Posterior vena cava (tissue), 2 donors: ENCODE results near the gene KCNC1. TPM values are rescaled to one million over a fixed set of nuclear protein-coding genes. Genes with fewer than 3 reads are reported as not detected.

Source experiments
- DNase-seq: peaks from one replicate; pipeline ENCODE4 v3.0.0-alpha.2; 2020; ENCODE audit warnings: low spot score
- intact Hi-C, 2 donors: fragments of 100-400 bp; cut with DNase I; formaldehyde crosslinking; loops; one replicate each; pipeline versions ENCODE4 v1.14.1 to v1.14.2; 2022 to 2023
- total RNA-seq, 2 donors: library from RNA; stranded (reverse); fragmentation: NEBNext Ultra II Directional; extraction: Animal tissue kit (Norgen Biotek cat#: 25700); gene quantifications; one replicate each; pipeline ENCODE4 v1.2.1, GENCODE V29; 2021
- donor health status: DM: yes; HTN: yes; CAD: no.
- donor health status: DM: yes; HTN: yes; CAD: no.

KCNC1 gene
- total RNA-seq, 2 donors from 2014 or later: not detected

- intact Hi-C loops: no loop called here
- DNase-seq: no peak
These were observed 66.6 kb downstream of the KCNC1 start for GRCh38 chr11:17801166-17801565.

DNA sequence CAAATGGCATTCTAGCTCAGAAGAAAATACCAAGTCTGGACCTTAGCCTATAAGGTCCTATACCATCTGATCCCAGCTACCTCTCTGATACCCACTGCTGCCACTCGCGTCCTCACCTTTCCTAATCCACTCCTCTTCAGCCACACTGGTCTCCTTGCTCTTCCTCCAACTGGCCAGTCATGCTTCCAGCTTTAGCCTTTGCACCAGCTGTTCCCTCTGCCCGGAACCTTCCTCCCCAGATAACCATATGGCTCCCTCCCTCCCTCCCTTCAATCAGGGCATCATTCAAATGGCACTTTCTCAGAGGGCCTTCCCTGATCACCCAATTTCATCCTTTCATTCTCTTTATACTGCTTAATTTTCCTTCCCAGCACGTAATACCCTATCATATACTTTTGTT lies 67.9 kb downstream of the KCNC1 start:
- intact Hi-C loops: no loop called here
- no peak for DNase-seq

- intact Hi-C loops: no loop called here
- no peak for DNase-seq
These were observed 69.3 kb downstream of the KCNC1 start for GRCh38 chr11:17803754-17804334.

- no peak for DNase-seq
- intact Hi-C loops: no loop called here
These were observed 70.5 kb downstream of the KCNC1 start for GRCh38 chr11:17805043-17805442.

DNA sequence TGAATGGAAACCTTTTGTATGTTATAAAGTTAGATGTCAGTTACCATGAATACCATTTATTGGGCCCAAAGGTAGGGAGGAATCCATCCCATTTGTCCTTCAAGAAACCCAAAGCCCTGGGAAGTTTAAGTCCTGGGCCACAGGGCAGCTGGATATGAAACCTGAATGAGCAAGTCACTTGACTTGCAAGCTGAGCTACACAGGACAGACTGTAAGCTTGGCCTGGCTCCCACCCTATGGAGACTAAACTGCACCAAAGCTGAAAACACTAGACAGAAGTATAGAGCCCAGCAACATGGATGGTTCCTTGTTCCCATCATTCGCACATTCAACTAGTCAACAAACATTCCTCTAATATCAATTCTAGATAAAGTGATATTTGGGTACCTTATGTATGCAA lies 71.3 kb downstream of the KCNC1 start:
- intact Hi-C loops: no loop called here
- DNase-seq: no peak

DNA sequence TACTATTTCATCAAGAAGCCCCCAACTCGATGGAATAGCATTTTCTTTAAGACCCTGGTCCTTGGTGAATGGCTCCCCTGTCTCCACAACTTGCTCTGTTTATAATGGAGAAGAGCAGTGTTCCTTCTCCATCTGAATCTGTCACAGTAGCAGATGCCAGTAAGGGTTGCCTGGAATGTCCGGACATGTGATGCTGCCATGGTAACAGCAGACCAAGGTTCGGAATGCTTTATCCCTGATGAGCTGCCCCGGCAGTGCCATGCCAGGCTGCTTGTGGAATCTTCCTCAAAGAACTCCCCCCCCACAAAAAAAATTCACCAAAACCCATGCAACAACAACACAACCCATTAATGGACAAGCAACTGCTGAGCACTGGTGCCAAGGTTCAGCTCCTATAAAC lies 72.5 kb downstream of the KCNC1 start:
- intact Hi-C loops: no loop called here
- no peak for DNase-seq

- DNase-seq: no peak
- intact Hi-C loops: no loop called here
These were observed 75.5 kb downstream of the KCNC1 start for GRCh38 chr11:17810041-17810440.

GRCh38 chr11:17810746-17811145 lies 76.2 kb downstream of the KCNC1 start:
- no peak for DNase-seq
- intact Hi-C loops: no loop called here

DNA sequence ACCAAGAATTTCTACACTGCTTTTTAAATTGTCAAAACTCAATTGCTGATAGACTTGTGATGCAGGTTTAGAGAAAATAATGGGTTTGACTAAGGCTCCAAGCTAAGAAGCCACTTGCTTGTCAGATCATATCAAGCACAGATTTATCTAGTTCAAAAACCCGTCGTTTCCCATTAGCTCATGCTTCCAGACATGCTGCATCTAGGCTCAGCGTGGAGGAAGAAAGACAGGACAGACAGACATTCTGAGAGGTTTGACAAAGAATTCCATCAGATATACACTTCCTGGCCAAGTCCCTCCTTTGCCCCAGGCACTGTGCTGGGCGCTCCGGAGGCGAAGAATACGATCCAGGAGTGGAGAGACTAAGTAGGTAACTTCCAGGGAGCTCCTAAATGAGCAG lies 76.8 kb downstream of the KCNC1 start:
- intact Hi-C loops: no loop called here
- DNase-seq: no peak

DNA sequence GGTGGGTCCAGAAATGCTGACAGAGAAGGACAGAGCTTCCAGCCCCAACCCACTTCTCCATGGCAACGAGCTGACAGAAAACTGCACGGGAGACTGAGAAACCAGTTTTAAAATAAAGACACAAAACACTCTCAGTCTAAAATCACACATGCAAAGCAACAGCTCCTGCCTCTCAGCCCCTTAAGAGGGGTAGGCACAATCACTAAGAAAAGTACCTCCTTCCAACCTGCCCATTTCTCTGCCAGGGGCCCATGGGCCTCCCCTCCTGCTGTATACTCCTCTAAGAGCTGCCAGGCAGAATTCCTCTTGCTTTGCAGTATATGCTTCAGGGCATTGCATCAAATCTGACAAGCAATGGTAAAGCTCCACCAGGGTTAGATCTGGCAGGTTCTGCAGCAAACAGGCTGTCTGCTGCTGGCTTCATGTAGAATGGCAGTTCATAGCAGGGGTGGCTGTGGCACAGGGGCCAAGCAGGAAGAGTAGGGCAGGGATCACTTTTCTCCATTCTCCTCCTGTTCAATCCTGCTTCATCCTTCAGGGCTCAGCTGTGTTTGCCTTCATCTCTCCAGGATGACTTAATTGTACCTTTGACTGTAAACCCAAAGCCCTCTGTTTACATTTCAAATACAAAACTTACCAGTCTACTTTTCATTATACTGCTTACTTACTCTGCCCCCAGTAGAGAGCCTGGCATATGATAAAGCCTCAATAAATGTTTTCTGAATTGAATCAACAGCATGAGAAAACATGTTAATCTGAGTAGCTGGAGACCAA lies 77.7 kb downstream of the KCNC1 start:
- intact Hi-C loops: no loop called here
- no peak for DNase-seq

DNA sequence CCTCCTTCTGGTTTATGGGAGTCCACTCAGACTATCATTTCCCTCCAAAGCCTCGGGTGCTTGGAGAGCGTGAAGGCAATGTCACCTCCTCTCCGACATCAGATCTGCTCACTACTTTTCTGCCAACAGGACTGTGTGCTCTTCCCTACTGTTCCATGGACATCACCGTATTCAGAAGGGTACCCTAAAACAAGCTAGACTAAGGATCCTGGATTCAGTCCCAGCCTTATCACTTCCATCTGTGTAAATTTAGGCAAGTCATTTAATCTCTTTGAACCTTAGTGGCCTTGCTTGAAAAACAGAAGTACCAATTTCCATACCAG lies 78.2 kb downstream of the KCNC1 start:
- no peak for DNase-seq
- intact Hi-C loops: no loop called here

GRCh38 chr11:17813391-17814059 lies 78.9 kb downstream of the KCNC1 start:
- DNase-seq: no peak
- intact Hi-C loops: no loop called here

GRCh38 chr11:17814546-17814945 lies 80.0 kb downstream of the KCNC1 start:
- intact Hi-C loops: no loop called here
- DNase-seq: no peak

GRCh38 chr11:17816232-17816931 lies 81.8 kb downstream of the KCNC1 start:
- intact Hi-C loops: no loop called here
- DNase-seq: no peak

- intact Hi-C loops: no loop called here
- DNase-seq: no peak
These were observed 87.2 kb downstream of the KCNC1 start for GRCh38 chr11:17821648-17822400.

- no peak for DNase-seq
- intact Hi-C loops: no loop called here
These were observed 87.8 kb downstream of the KCNC1 start for GRCh38 chr11:17822401-17822781.

DNA sequence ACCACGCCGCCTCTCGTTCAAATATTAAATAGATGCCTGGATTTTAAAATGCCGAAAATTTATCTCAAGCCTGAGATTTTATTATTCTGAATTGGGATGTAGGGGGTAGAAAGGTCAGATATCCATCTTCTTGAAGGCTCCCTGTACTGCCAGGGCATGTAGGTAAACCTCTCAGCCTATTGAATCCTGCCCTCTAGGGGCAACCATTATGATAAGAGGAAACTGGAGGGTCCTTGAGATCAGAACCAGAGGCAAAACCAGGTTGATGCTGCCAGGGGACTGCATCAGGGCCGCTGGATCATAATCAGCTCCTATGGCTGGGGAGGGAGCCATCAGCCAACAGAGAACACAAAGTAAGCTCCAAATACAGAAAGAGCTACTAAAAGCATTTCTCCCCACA lies 92.4 kb downstream of the KCNC1 start:
- no peak for DNase-seq
- intact Hi-C loops: no loop called here

GRCh38 chr11:17828311-17828751 lies 93.8 kb downstream of the KCNC1 start:
- intact Hi-C loops: no loop called here
- peak; percentile 86 for DNase-seq

GRCh38 chr11:17831228-17831627 lies 96.6 kb downstream of the KCNC1 start:
- intact Hi-C loops: no loop called here

DNA sequence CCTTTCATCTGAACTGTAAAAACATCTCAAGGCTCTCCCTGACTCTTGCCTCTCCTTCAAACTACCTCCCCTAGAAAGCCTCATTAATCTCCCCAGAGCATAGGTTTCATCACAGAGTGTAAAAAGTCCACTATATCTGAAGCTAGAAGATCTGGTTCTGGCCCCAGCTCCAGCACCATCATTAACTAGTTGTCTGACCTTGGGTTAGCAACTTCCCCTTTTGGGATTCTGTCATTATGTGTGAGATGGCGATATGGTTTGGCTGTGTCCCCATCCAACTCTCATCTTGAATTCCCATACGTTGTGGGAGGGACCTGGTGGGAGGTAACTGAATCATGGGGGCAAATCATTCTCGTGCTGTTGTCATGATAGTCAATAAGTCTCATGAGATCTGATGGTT lies 97.3 kb downstream of the KCNC1 start:
- no peak for DNase-seq
- intact Hi-C loops: no loop called here

More at GRCh38 chr11:17831228-17831627, 96.6 kb downstream of the KCNC1 start:
- DNase-seq: no peak
